Measurements from ENCODE around the gene RAMP3.

RAMP3 gene

DNA sequence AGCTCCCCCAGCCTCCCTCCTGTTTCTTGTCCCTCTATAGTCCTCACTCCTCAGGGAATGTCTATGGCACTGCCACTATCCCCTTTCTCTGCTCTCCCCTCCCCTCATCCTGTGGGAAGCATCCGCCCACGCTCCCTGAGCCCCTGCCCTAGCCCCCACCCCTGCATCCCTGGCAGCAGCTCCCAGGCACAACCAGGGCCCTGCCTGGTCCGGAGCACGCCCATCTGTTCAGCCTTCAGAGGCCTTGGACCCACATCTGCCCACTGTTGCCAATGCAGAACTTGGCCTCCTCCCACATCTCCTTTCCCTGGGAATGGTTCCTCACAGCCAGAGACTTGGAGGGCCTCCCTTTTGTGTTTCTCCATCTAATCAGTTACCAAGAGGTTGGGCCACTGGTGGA, 25.7 kb upstream of the RAMP3 start:
- DNase-seq (ENCODE audit: extremely low read depth, low read depth), result no peak
- no peak overlapping the region for H3K4me3 ChIP-seq (replicated peaks; ENCODE audit: low read depth, low read length)
- TF ChIP-seq, protein P1, sequence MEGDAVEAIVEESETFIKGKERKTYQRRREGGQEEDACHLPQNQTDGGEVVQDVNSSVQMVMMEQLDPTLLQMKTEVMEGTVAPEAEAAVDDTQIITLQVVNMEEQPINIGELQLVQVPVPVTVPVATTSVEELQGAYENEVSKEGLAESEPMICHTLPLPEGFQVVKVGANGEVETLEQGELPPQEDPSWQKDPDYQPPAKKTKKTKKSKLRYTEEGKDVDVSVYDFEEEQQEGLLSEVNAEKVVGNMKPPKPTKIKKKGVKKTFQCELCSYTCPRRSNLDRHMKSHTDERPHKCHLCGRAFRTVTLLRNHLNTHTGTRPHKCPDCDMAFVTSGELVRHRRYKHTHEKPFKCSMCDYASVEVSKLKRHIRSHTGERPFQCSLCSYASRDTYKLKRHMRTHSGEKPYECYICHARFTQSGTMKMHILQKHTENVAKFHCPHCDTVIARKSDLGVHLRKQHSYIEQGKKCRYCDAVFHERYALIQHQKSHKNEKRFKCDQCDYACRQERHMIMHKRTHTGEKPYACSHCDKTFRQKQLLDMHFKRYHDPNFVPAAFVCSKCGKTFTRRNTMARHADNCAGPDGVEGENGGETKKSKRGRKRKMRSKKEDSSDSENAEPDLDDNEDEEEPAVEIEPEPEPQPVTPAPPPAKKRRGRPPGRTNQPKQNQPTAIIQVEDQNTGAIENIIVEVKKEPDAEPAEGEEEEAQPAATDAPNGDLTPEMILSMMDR (IDR thresholded peaks at IDR 0.05; ENCODE audit: low read depth, low read length, missing control alignments), result no peak

DNA sequence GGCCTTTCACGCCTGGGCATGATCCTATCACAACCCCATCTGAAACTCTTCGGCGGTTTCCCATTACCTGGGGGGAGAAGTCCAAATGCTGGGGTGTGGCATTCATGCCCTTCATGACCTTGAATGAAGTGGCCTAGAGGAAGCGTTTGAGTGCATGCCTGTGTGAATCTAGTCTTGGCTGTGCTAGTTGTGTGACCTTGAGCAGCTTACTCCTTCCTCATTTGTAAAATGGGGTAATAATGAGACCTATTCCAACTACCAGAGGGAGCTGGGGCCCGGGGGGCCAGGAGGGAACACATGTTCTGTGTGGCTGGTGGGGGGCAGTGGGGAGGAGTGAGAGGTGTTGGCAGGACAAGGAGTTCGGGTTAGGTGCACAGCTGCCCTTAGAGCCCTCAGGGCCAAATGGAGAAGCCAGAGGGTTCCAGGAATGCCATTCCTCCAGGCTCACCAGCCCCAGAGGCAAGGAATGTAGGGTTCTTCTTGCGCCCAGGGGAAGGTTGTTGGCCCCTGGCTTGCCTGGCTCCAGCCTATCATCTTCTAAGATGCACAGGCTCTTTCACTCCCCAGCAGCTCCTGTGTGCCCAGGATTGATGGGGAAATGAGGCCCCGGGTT, 24.8 kb upstream of the RAMP3 start:
- TF ChIP-seq, protein P1 (IDR thresholded peaks at IDR 0.05; ENCODE audit: low read depth, low read length, missing control alignments), result no peak
- no peak for DNase-seq (ENCODE audit: extremely low read depth, low read depth)
- H3K4me3 ChIP-seq (replicated peaks; ENCODE audit: low read depth, low read length), result no peak overlapping the region

DNA sequence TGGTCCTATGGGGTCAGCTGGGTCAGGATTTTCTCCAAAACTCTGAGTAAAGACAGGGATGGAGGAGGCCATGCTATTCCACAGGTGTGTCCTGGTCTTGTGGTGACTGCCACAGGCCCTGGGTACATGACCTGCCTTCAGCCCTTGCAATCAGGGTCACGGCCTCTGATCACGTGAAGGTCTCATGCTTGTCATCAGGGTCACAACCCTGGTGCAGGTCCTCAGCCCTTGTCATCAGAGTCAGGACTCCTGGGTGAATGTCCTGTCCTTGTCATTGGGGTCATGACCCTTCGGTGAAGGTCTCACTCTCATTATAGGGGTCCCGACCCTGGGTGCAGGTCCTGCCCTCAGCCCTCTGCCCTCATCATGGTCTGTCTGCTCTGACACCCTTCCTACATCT, 24.2 kb upstream of the RAMP3 start:
- H3K4me3 ChIP-seq (replicated peaks; ENCODE audit: low read depth, low read length), result no peak overlapping the region
- TF ChIP-seq, protein P1 (IDR thresholded peaks at IDR 0.05; ENCODE audit: low read depth, low read length, missing control alignments), result no peak
- DNase-seq (ENCODE audit: extremely low read depth, low read depth), result no peak

DNA sequence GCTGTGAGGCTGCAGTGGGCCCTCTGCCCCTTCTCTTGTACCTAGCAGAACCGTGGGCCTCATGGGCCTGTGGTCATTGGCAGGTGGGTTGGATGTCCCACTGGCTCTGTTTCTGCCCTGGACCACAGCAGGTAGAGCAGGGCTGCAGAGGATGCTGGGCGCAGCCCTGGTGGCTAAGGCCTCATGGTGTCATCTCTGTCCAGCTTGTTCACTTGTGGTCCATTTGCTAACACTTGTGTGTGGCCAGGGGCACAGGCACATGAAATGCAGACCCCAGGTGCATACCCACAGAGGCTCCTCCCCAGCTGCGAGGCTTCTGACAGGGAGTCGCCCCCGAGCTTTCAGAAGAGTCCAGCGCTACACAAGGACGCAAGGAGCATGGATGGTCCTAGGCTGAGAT, 23.7 kb upstream of the RAMP3 start:
- DNase-seq (ENCODE audit: extremely low read depth, low read depth), result no peak
- no peak overlapping the region for H3K4me3 ChIP-seq (replicated peaks; ENCODE audit: low read depth, low read length)
- TF ChIP-seq, protein P1 (IDR thresholded peaks at IDR 0.05; ENCODE audit: low read depth, low read length, missing control alignments), result no peak

DNA sequence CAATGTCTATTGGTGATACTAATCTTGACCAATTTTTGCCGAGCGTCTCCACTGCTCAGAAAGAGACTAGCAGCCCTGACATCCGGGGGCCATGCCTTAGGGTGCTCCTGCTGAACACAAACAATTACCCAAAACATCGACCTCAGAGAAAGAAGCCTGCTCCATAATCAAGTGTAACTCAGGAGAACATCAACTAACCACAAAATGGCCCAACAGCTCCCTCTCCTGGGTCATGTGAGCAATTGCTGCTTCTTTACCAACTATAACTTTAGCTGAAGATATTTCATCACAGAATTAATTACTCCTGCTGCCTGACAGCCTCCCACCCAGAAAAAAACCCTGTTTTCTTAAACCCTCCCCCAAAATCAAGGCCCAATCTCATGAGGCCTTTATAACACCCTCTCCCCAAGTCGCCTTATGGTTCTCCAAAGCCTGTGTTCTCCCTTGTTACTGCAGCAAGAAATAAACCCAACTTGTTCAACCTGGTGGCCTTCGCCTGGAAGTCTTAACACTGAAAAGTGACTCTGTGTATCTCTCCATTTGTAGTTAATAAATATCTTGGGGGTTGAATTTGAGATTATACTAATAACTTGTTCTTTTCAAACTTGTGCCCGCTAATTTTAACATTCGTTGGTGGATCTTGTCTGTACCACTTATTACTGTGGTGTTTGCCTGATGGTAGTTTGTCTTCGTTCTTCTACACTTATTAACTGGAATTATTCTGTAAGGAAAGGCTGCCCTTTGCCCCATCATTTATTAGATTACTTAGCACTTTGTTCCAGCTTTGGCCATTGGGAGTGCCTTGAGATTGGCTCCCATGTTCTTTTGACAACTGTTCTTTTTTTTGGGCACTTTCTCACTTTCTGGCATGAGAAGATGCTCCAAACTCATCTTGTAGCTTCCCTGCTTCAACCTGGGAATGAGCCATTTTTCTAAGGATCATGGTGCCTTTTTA, 21.2 kb upstream of the RAMP3 start:
- H3K4me3 ChIP-seq (replicated peaks; ENCODE audit: low read depth, low read length), result no peak overlapping the region
- TF ChIP-seq, protein P1 (IDR thresholded peaks at IDR 0.05; ENCODE audit: low read depth, low read length, missing control alignments), result peak; percentile 86
- DNase-seq (ENCODE audit: extremely low read depth, low read depth), result peak; percentile 59

DNA sequence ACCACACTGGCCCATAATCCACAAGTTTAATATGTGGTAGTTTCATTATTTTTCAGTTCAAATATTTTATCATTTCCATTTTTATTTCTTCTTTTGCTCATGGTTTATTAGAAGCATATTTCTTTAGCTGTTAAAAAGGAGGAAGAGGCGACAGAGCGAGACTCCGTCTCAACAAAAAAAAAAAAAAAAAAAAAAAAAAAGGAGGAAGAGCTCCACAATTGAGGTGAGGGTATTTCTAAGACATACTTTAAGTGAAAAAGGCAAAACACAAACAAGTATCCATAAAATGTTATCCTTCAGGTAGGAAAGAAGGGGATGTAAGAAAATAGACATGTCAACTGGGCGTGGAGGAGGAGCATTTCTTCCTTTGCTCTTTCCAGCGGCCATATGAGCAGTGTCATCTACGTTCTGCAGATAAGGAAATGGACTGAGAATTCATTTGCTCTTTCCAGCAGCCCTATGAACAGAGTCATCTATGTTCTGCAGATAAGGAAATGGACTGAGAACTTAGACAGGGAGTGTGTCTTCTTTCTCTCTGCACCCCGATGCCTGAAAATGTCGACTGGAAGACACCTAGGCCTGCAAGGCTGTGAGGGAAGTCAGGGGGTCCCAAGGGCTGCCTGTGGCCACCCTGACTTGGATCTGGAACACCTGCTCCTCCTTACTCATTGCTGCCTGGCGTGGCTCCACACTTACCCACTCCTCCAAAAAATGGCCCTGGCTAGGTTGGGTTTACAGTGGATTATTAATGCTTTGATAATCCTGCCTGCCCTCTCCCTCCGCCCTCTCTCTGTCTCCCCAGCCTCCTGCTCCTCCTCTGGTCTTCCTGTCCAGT, 18.9 kb upstream of the RAMP3 start:
- TF ChIP-seq, protein P1 (IDR thresholded peaks at IDR 0.05; ENCODE audit: low read depth, low read length, missing control alignments), result no peak
- DNase-seq (ENCODE audit: extremely low read depth, low read depth), result no peak
- no peak overlapping the region for H3K4me3 ChIP-seq (replicated peaks; ENCODE audit: low read depth, low read length)
